Natural killer cell (primary cell): Measurements from ENCODE around the gene COX4I2. TPM values are rescaled to one million over a fixed set of nuclear protein-coding genes. Genes with fewer than 3 reads are reported as not detected.

Experiments used
- ATAC-seq, 3 donors: fragments of 150-1000 bp in 2 of 3; fragments of 200-7000 bp in 1 of 3; cut with Tn5 transposase; 1 replicate in 1 of 3; 2 replicates in 2 of 3; pipeline ENCODE4 v1.10.0; 2021; ENCODE audit warnings: mild to moderate bottlenecking in 2 of 3, moderate library complexity in 2 of 3
- DNase-seq, 2 donors: peaks; one replicate each; pipeline versions ENCODE4 v3.0.0 to v3.0.0-alpha.2; 2013 to 2021; ENCODE audit warnings: mixed read lengths in 1 of 2
- H3K27ac ChIP-seq: one replicate; pipeline ENCODE4 v1.5.1; 2013; ENCODE audit warnings: mild to moderate bottlenecking, low read length
- H3K27me3 ChIP-seq: one replicate; pipeline ENCODE4 v1.6.1; 2013; ENCODE audit warnings: low read length; ENCODE audit not compliant: control insufficient read depth, insufficient read depth
- H3K36me3 ChIP-seq: one replicate; pipeline ENCODE4 v1.6.1; 2013; ENCODE audit warnings: low read length; ENCODE audit not compliant: control insufficient read depth, insufficient read depth
- H3K4me1 ChIP-seq: one replicate; pipeline ENCODE4 v1.6.1; 2013; ENCODE audit warnings: low read length; ENCODE audit not compliant: control insufficient read depth, insufficient read depth
- H3K4me3 ChIP-seq: one replicate; pipeline ENCODE4 v1.5.1; 2013; ENCODE audit warnings: low read length
- H3K9me3 ChIP-seq: one replicate; pipeline ENCODE4 v1.6.1; 2013; ENCODE audit warnings: low read length; ENCODE audit not compliant: control insufficient read depth, insufficient read depth
- H3K27ac Mint-ChIP-seq, 2 donors: one replicate each; pipeline ENCODE4 v1.8.0; 2022; ENCODE audit warnings: mild to moderate bottlenecking in 2 of 2, mixed read lengths in 2 of 2, moderate library complexity in 1 of 2
- H3K27me3 Mint-ChIP-seq, 2 donors: one replicate each; pipeline ENCODE4 v1.8.0; 2022; ENCODE audit warnings: low read depth in 2 of 2, mixed read lengths in 2 of 2
- H3K36me3 Mint-ChIP-seq: one replicate; pipeline ENCODE4 v1.8.0; 2022; ENCODE audit warnings: mixed read lengths
- H3K4me1 Mint-ChIP-seq, 2 donors: one replicate each; pipeline ENCODE4 v1.8.0; 2022; ENCODE audit warnings: mixed read lengths in 2 of 2
- H3K4me3 Mint-ChIP-seq: one replicate; pipeline ENCODE4 v1.8.0; 2022; ENCODE audit warnings: mild to moderate bottlenecking, moderate library complexity, mixed read lengths
- H3K9me3 Mint-ChIP-seq, 2 donors: one replicate each; pipeline ENCODE4 v1.8.0; 2022; ENCODE audit warnings: mixed read lengths in 2 of 2
- CTCF ChIP-seq: fragments of 200-600 bp; IDR thresholded peaks from one replicate; pipeline ENCODE4 v1.8.0; 2022; ENCODE audit warnings: antibody characterized with exemption
- whole genome bisulfite sequencing: methylation state at CpG from one replicate; pipeline ENCODE4 v1.1.7; 2013; ENCODE audit warnings: missing lambda C conversion rate; ENCODE audit not compliant: insufficient coverage; 5-methylcytosine and 5-hydroxymethylcytosine counted together
- intact Hi-C: fragments of 100-400 bp; cut with micrococcal nuclease; formaldehyde crosslinking; loops from one replicate; pipeline ENCODE4 v1.14.2; 2022
- total RNA-seq, 4 donors: library from RNA; stranded (reverse); fragments of 120-200 nt in 1 of 4; gene quantifications; one replicate each; pipeline versions ENCODE4 v1.2.3 to v1.2.4, GENCODE V29; 2013 to 2022

The COX4I2 gene
- total RNA-seq, 3 donors from 2014 or later (not counting 1 experiment from before 2014, with no cell fraction given), result not detected

- intact Hi-C loops, result no loop called here
- H3K9me3 ChIP-seq, result no peaks in the 10 kb centered on the region
- no peak overlapping the region for H3K4me3 ChIP-seq
- DNase-seq, result no peak
- no peak for ATAC-seq
- no peak overlapping the region for H3K4me3 Mint-ChIP-seq
- no peak for TF ChIP-seq CTCF
- H3K9me3 Mint-ChIP-seq, result no peaks in the 10 kb centered on the region
- no peaks in the 10 kb centered on the region for H3K27me3 ChIP-seq
- no peaks in the 10 kb centered on the region for H3K27me3 Mint-ChIP-seq
- 60% methylated on average over 2 of the region's 2 CpGs for WGBS
- no peak overlapping the region for H3K27ac ChIP-seq
- no peaks in the 10 kb centered on the region for H3K36me3 Mint-ChIP-seq
- H3K4me1 ChIP-seq, result peaks cover 3% of the 10 kb centered on the region
- no peak overlapping the region for H3K27ac Mint-ChIP-seq
- H3K4me1 Mint-ChIP-seq, result no peaks in the 10 kb centered on the region
- no peaks in the 10 kb centered on the region for H3K36me3 ChIP-seq
Observed at GRCh38 chr20:31630187-31630790, 7.4 kb upstream of the COX4I2 start.

- no peak overlapping the region for H3K27ac ChIP-seq
- intact Hi-C loops, result no loop called here
- peaks cover 3% of the 10 kb centered on the region for H3K4me1 ChIP-seq
- Mint-ChIP-seq H3K4me3 (no peak overlapping the region), H3K27ac (no peak overlapping the region), H3K36me3 (no peaks in the 10 kb centered on the region), H3K4me1 (no peaks in the 10 kb centered on the region), H3K9me3 (no peaks in the 10 kb centered on the region), H3K27me3 (no peaks in the 10 kb centered on the region)
- H3K36me3 ChIP-seq, result no peaks in the 10 kb centered on the region
- H3K4me3 ChIP-seq, result no peak overlapping the region
- 94% methylated on average over 40 of the region's 40 CpGs for WGBS
- H3K27me3 ChIP-seq, result no peaks in the 10 kb centered on the region
- no peak for TF ChIP-seq CTCF
- ATAC-seq (no peak), DNase-seq (no peak)
- H3K9me3 ChIP-seq, result no peaks in the 10 kb centered on the region
Observed at GRCh38 chr20:31632548-31633338, 5.0 kb upstream of the COX4I2 start.

- H3K27ac ChIP-seq, result no peak overlapping the region
- H3K4me3 ChIP-seq, result no peak overlapping the region
- Mint-ChIP-seq H3K36me3 (no peaks in the 10 kb centered on the region), H3K4me1 (no peaks in the 10 kb centered on the region), H3K27ac (no peak overlapping the region), H3K4me3 (no peak overlapping the region), H3K9me3 (no peaks in the 10 kb centered on the region), H3K27me3 (no peaks in the 10 kb centered on the region)
- no peak for ATAC-seq
- WGBS, result 93% methylated on average over 14 of the region's 14 CpGs
- H3K9me3 ChIP-seq, result no peaks in the 10 kb centered on the region
- no peak for DNase-seq
- intact Hi-C loops, result no loop called here
- no peak for TF ChIP-seq CTCF
- no peaks in the 10 kb centered on the region for H3K27me3 ChIP-seq
- no peaks in the 10 kb centered on the region for H3K36me3 ChIP-seq
- peaks cover 3% of the 10 kb centered on the region for H3K4me1 ChIP-seq
Observed at GRCh38 chr20:31633339-31633914, 4.3 kb upstream of the COX4I2 start.
